GM19099 (cell line): ENCODE data around the gene TPRG1L.

ENCODE experiments used
- POLR2A ChIP-seq: IDR thresholded peaks from 3 replicates; pipeline ENCODE4 v1.6.1; 2011; ENCODE audit warnings: low read depth; ENCODE audit not compliant: insufficient read length; ENCODE audit errors: extremely low read depth

The TPRG1L gene

GRCh38 chr1:3614755-3615742, 9.8 kb upstream of the TPRG1L start:
- no peak for TF ChIP-seq POLR2A

GRCh38 chr1:3616861-3617260, 8.0 kb upstream of the TPRG1L start:
- TF ChIP-seq POLR2A, result no peak

DNA sequence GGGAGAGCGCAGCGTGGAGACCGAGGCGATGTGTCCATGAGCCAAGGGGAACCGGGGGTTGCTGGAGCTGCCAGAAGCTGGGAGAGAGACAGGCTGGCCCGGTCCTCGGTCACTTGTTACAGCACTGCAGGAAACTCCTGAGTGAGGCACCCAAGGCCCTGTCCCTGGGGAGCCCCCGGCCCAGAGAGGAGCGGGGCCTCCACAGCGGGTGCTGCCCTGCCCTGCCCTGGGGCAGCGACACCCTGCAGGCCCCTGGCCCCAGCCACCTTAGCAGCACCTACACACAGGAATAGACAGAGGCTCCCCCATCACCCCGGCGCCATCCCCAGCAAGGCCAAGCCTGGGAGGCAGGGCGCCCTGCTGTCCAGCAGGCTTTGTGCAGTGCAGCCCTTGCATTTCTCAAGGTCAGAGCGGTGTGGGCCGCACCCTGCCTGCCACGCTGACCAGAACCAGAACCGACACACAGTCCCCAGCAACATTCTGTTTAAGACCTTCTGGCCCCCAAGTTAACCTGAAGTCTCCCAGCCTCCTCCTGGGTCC, 6.9 kb upstream of the TPRG1L start:
- no peak for TF ChIP-seq POLR2A

- no peak for TF ChIP-seq POLR2A
These were observed 6.3 kb upstream of the TPRG1L start for GRCh38 chr1:3618531-3618880.

- TF ChIP-seq POLR2A, result no peak
These were observed 5.7 kb upstream of the TPRG1L start for GRCh38 chr1:3618881-3619671.

- no peak for TF ChIP-seq POLR2A
These were observed 4.1 kb upstream of the TPRG1L start for GRCh38 chr1:3620708-3621107.

DNA sequence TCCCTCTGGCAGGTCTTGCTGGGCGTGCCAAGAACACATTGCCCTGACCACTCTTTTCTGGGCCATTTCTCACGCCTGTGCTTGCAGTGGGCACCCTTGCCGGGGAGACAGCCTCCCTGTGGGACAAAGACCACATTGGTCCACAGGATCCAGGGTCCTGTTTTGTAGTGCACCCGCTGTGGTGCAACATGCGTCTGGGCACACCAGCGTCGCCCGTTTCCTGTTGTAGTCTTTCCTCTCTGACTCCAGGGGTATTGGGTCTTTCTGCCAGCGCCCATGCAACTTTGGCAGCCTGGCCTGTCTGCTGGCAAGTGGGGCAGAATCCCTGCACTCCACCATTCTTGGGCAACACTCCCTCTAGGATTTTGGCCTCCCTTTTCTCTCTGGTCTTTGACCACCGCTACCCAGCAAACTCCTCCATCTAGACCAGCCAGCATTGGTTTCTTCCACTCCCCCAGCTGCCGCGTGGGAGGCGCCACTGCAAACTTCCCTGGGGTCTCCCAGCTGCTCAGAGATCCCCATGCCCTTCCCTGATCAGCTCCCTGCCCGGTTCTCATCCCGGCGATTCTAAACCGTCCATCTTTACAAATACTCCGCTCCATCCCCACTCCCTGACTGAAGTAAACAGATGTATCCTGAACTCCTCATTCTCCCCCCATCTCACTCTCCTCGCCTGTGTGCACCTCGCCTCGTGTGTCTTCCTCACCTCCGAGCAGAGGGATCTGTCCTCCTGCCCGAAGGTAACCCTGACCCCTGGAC, 1.2 kb upstream of the TPRG1L start:
- no peak for TF ChIP-seq POLR2A

- no peak for TF ChIP-seq POLR2A
These were observed 514 bp downstream of the TPRG1L start for GRCh38 chr1:3625151-3625907.

GRCh38 chr1:3626025-3626424, 1.2 kb downstream of the TPRG1L start:
- TF ChIP-seq POLR2A, result no peak

- TF ChIP-seq POLR2A, result no peak
These were observed 2.9 kb downstream of the TPRG1L start for GRCh38 chr1:3627515-3628253.

DNA sequence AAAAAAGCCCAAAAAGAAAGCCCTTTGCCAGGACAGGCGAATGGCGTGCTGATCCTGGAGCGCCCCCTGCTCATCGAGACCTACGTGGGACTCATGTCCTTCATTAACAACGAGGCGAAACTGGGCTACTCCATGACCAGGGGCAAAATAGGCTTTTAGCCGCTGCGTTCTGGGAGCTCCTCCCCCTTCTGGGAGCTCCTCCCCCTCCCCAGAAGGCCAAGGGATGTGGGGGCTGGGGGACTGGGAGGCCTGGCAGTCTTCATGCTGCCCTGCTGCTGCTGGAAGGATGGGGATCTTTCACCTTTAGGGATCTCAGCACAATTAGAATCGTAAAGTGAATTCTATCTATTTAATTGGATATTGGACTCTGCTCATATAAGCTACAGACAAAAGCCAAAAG, 3.6 kb downstream of the TPRG1L start:
- no peak for TF ChIP-seq POLR2A

GRCh38 chr1:3629561-3630160, 4.8 kb downstream of the TPRG1L start:
- TF ChIP-seq POLR2A, result no peak

- TF ChIP-seq POLR2A, result no peak
These were observed 5.4 kb downstream of the TPRG1L start for GRCh38 chr1:3630161-3630611.
